GM18508 (cell line): Measurements from ENCODE around the gene EME1.

Experiments
- ATAC-seq: cut with Tn5 transposase; IDR thresholded peaks from one replicate; pipeline ENCODE4 v1.9.1; 2021; ENCODE audit warnings: moderate number of reproducible peaks; ENCODE audit not compliant: insufficient read depth, unreplicated experiment

Gene EME1

GRCh38 chr17:50362661-50363060 lies 10.4 kb upstream of the EME1 start:
- no peak for ATAC-seq

- ATAC-seq: no peak
Measured at GRCh38 chr17:50363217-50364060, 9.6 kb upstream of the EME1 start.

- no peak for ATAC-seq
Measured at GRCh38 chr17:50364061-50364458, 9.0 kb upstream of the EME1 start.

- no peak for ATAC-seq
Measured at GRCh38 chr17:50364715-50365114, 8.3 kb upstream of the EME1 start.

GRCh38 chr17:50365165-50365564 lies 7.9 kb upstream of the EME1 start:
- no peak for ATAC-seq

- ATAC-seq: no peak
Measured at GRCh38 chr17:50365649-50366393, 7.2 kb upstream of the EME1 start.

- no peak for ATAC-seq
Measured at GRCh38 chr17:50367401-50367800, 5.6 kb upstream of the EME1 start.

- ATAC-seq: no peak
Measured at GRCh38 chr17:50370052-50370451, 3.0 kb upstream of the EME1 start.

- ATAC-seq: no peak
Measured at GRCh38 chr17:50371526-50371925, 1.5 kb upstream of the EME1 start.

GRCh38 chr17:50372222-50372757 lies 739 bp upstream of the EME1 start:
- no peak for ATAC-seq

- ATAC-seq: no peak
Measured at GRCh38 chr17:50373705-50374104, 676 bp downstream of the EME1 start.

- no peak for ATAC-seq
Measured at GRCh38 chr17:50375858-50376538, 3.0 kb downstream of the EME1 start.

- ATAC-seq: no peak
Measured at GRCh38 chr17:50379351-50380132, 6.5 kb downstream of the EME1 start.

GRCh38 chr17:50380369-50381259 lies 7.6 kb downstream of the EME1 start:
- ATAC-seq: no peak

- no peak for ATAC-seq
Measured at GRCh38 chr17:50381260-50381815, 8.3 kb downstream of the EME1 start.

- ATAC-seq: no peak
Measured at GRCh38 chr17:50381920-50382319, 8.9 kb downstream of the EME1 start.

- ATAC-seq: no peak
Measured at GRCh38 chr17:50382931-50383330, 9.9 kb downstream of the EME1 start.

GRCh38 chr17:50386510-50386909 lies 13.5 kb downstream of the EME1 start:
- ATAC-seq: no peak

GRCh38 chr17:50388728-50389127 lies 15.7 kb downstream of the EME1 start:
- no peak for ATAC-seq
